ENCODE data around the gene FDX1.

The FDX1 gene

GRCh38 chr11:110431674-110432073 is 1.9 kb downstream of the FDX1 start:
- DNase-seq = no peak

GRCh38 chr11:110432713-110433392 is 3.1 kb downstream of the FDX1 start:
- no peak for DNase-seq

- no peak for DNase-seq
These were observed 3.9 kb downstream of the FDX1 start for GRCh38 chr11:110433393-110434333.

GRCh38 chr11:110434952-110435779 is 5.4 kb downstream of the FDX1 start:
- no peak for DNase-seq

- DNase-seq = no peak
These were observed 6.3 kb downstream of the FDX1 start for GRCh38 chr11:110435780-110436717.

- DNase-seq = no peak
These were observed 8.3 kb downstream of the FDX1 start for GRCh38 chr11:110438017-110438416.

GRCh38 chr11:110445437-110445836 is 15.7 kb downstream of the FDX1 start:
- DNase-seq = no peak

- DNase-seq = no peak
These were observed 16.3 kb downstream of the FDX1 start for GRCh38 chr11:110446061-110446460.

- DNase-seq = no peak
These were observed 16.8 kb downstream of the FDX1 start for GRCh38 chr11:110446594-110446993.

GRCh38 chr11:110447343-110447742 is 17.6 kb downstream of the FDX1 start:
- no peak for DNase-seq

GRCh38 chr11:110447897-110448745 is 18.4 kb downstream of the FDX1 start:
- no peak for DNase-seq

- DNase-seq = no peak
These were observed 20.5 kb downstream of the FDX1 start for GRCh38 chr11:110450246-110450645.

- DNase-seq = no peak
These were observed 23.0 kb downstream of the FDX1 start for GRCh38 chr11:110452720-110453119.

GRCh38 chr11:110453684-110454354 is 24.1 kb downstream of the FDX1 start:
- no peak for DNase-seq

- DNase-seq = no peak
These were observed 24.9 kb downstream of the FDX1 start for GRCh38 chr11:110454609-110455008.

GRCh38 chr11:110455718-110456117 is 26.0 kb downstream of the FDX1 start:
- DNase-seq = no peak

- DNase-seq = peak; percentile 50
These were observed 33.4 kb downstream of the FDX1 start for GRCh38 chr11:110463153-110463552.

GRCh38 chr11:110465231-110465630 is 35.5 kb downstream of the FDX1 start:
- DNase-seq = no peak

GRCh38 chr11:110467556-110467955 is 37.8 kb downstream of the FDX1 start:
- DNase-seq = peak; percentile 16

GRCh38 chr11:110468121-110468520 is 38.4 kb downstream of the FDX1 start:
- DNase-seq = no peak
